NCI-H345 treated with DMSO at 0.1 percent for 48 hours (cell line): Measurements from ENCODE around the gene PTPRD.

ENCODE experiments used
- DNase-seq: peaks from one replicate; lab custom pipeline; 2025; ENCODE audit not compliant: unreplicated experiment; lab: John Stamatoyannopoulos, UW

PTPRD gene

DNA sequence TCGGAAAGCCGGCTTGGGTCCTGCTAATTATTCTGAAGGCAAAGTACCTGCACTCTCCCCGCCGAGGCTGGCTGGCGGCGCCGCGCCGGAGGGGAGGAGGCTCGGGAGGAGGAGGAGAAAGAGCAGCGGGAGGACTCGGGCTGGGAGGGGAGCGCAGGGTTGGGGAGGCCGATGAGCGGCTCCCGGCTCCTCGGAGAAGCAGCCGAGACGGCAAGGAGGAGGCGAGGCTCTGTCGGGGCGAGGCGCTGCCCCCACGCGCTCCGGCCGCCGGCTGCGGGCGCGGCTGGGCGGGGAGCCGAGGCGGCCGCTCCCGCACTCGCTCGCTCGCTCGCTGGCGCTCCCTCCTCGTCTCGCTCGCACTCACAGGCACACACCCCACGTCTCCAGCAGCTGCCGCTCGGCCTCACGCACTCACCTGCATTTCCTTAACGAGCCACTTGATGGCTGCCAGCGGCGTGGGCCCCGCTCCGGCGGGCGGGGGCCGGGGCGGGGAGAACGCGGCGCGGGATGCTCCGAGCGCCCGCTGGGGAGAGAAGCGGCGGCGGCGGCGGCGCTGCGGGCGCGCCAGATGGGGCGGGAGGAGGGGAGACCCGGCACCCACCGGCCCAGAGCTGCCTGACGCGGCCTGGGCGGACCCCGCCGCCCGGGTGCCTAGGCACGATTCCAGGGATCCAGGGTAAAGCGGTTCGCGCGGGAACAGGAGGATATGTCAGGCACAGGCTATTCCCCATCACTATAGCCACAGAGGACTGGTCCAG, at the start of gene PTPRD:
Gene PTPRD, minus strand, starts transcription at position 362 of the 758 bp plus-strand sequence.
- DNase-seq: peak; percentile 27

DNA sequence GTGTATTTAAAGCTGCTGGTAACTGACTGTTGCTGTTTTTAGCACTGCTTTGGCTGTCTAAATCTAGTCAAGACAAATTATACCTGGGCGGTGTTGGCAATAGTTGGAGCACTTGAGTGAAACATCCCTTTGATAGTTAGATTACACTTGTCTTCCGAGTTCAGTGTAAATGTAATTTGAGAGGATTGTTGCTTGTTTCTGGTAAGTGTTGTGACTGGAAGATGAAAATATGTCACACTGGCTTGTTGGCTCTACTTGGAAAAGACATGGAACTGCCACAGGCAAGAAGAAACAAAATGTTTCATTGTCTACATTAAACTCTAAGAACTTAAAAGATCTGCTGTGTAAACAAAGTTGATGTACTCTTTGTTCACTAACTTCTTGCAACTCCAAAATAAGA, 49.2 kb upstream of the PTPRD start:
- no peak for DNase-seq

DNA sequence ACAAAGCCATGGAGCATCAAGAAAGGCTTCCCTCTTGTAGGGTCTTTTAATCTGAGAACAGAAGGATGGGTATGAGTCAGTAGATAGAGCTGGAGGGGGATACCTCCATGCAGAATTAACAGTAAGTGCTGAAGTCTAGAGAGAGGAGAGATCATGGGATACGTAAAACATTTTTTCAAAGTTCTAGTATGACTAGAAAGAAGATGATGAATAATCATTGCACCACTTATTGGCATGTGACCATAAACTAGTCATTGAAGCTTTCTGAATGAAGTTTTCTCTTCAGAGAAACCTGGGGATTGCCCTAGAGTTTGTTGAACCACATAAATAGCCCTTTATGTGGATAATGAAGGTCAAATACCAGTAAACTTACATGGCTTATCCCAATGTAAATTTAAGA, 48.6 kb upstream of the PTPRD start:
- DNase-seq: no peak

DNA sequence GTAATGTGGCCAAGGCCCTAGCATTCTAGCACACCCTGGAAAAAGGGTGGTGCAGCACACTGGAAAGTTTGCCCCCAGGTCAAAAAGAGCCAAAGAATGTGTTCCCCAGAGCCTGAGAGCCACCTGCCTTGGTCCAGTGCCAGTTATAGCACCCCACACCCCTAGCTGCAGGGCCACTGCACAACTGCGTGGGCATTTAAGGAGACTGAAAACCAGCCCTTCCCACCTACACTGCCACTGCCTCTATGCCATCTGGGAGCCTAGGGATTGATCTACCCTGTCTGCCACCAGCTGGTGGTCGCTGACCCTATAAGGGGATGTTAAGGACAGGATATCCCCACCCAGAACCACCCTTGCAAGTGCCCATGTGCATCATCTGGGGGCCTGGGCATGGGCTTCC, 38.2 kb upstream of the PTPRD start:
- DNase-seq: no peak

DNA sequence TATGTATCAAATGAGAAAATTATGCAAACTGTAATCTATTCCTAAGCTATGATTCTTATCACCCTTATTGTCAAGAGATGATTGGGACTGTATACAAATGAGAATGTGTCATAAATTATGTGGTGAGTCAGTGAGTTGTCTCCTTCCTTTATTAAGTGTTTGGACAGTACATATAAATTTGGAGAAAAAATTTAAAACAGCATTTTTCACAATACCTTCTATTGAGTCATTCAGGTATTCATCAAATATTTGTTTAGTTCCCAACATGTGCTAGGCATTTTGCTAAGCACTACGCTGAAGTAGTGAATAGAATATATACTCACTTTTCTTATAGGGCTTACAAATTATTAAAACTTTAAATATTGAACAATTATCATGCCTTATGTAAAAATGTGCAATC, 36.3 kb upstream of the PTPRD start:
- DNase-seq: no peak

DNA sequence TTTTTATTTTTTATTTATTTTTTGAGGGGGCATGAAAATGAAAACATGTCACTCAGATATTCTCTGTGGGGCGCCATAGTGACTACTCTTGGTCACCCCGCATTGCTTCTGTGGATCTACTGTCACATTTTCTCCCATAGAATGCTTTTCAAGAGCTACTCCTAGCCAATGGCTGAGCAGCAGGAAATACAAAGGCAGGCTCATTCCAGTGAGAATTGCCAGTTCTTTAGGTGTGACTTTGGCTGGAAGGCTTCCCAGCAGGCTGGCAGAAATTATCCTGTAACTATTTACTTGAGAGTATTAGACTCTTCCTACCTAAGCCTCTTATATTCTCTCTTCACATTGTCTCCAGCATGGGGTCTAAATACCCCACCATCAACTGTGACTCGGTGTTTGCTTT, 21.0 kb upstream of the PTPRD start:
- DNase-seq: no peak

DNA sequence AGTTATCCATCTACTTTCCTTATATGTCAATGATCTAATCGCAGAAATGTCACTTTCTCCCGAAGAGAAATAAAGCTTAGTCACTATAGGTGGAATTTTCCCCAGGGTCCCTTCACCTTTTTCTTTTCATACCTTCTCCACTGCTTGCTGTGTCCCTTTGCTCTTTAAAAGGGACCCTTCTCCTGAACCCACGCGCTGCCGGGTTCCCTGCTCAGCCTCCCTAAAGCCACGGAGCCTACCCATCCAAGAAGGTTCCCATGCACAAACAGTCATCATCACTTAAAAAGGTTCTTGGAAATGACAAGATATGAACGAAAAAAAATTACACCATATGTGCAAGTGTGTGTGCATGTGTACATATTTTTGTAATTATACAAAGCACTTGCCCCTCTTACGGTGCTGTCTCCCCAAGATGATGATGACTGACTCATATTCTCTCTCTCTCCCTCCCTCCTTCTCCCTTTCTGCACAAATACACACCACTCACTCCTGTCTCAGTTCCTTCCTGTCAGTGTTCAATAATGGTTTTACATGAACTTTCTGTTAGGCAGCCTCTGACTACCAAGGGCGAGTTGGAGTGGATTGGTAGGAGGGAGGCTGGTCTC, 1.5 kb upstream of the PTPRD start:
- DNase-seq: no peak

DNA sequence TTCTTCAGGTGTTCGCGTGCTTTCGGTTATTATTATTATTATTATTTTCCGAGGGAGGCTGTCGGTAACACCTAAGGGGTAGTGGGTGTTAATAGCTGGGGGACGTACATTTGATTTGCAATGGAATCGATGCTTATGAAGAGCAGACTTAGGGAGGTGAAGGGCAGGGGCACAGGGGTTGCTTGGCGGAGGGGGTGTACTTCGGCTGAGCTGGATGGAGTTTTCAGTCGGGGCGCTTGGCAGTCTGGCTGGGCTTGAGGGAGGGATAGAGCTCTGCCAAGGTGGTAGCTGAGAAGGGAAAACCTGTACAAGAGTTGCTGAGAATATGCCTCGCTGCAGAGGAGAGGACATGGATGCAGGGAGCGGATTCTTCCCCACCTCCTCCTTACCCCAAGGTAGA, 617 bp upstream of the PTPRD start:
- no peak for DNase-seq

DNA sequence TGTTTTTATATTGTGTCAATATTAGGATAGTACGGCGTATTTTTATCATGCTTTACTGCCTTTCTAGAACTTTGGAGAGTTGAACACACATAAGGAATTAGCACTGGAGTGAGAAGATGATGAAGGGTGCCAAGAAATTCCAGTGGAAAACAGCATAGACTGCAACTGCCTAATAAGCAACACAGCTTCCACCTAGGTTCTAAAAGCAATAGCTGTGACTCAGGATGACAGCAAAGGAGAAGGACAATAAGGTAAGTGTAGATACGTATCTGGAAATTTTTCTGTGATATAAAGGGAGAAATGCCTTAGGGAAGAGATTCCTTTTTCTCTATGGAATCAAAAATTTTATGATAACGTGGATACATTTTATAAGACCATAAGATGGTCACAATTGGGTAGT, 7.4 kb downstream of the PTPRD start:
- DNase-seq: no peak

DNA sequence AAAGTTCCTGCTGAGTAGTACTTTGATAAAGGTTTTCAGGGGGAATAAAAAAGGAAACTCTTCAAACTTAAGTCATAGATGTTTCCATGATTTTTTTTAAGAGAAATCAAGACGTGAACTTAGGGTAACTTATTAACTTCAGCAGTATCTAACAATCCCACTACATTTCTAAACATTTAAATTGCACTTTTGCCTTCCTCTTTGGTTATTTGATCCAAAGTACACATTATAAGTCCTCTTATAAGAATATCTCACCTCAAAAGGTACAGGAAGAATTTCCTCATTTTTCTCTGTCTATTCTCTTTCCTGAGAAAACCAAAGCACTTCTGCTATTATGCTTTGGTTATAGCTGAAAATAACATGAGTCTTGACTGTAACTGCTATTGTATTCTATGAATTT, 7.9 kb downstream of the PTPRD start:
- DNase-seq: no peak

DNA sequence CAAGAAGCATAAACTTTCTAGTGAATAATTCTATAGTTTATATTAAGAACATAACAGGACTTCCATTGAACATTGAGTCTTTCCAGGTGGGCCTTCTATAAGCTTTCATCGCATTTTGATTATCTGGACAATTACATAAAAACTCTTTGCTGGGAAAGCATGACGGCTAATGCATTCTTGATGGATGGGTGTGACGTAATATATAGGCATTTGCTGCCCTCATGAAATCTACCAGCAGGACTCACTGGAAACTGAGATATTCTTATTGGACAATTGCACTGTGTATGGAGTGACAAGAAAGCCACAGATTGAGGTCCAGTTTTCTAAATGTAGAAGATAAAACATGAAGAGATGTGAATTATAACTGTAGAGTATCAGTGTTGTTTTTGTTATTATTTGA, 15.0 kb downstream of the PTPRD start:
- DNase-seq: no peak

DNA sequence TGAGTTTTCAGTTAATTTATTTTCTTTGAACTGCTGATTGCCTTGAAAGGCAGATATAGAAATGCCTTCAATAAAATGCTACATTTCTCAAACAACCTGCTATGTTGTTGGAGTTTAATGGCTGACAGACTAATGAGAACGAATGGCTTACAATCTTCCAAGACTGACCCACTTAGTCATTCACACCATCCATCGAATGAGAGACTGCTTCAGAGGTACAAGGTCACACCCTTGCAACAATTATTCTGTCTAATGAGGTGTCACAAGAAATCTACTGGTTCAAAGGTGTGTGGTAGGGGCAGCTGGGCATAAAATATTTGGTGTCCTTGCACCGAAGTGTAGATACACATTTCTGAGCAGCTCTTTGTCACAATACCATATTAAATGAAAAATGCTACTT, 18.3 kb downstream of the PTPRD start:
- DNase-seq: no peak

DNA sequence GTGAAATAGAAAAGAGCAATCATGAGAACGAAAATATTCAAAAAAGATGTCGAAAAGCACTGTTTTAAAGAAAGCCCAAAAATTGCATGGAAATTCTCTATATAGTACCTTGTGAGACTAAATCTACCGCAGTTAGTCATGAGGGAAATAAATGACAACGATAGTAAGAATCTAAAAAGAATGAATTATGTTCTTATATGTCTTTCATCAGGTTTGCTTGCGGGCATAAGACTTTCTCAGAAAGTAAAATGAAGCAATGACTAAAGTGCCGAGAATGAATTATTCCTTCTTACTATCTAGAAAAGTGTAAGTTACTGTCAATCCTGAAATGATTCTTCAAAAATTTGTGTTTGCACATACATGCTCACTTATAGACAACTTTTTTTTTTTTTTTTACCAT, 26.4 kb downstream of the PTPRD start:
- no peak for DNase-seq

DNA sequence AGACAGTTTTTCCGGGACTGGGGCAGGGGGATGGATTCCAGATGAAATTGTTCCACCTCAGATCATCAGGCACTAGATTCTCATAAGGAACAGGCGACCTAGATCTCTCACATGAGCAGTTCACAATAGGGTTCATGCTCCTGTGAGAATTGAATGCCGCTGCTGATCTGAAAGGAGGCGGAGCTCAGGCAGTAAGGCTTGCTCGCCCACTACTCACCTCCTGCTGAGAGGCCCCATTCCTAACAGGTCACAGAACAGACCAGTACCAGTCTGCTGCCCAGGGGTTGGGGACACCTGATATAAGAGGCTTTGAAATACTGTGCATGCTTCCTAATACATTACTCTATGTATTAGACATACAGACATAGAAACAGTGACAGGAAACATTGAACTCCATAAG, 41.1 kb downstream of the PTPRD start:
- no peak for DNase-seq

DNA sequence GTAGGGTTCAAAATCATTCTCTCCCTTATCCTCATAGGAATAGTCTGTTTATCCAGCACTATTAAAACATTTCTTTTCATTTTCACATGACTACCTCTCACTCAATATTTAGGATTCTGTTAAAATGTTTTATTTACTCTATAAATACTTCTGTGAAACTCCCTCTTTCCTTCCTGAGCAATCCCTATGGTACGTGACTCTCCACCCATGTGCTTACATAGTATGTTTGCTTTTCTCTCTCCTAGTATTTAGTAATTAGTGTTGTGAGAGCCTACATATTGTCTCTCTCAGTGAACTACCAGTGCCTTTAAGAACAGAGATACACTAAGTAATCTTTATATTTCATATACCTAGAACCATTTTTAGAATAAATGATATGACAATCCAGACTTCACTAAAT, 46.0 kb downstream of the PTPRD start:
- DNase-seq: no peak

DNA sequence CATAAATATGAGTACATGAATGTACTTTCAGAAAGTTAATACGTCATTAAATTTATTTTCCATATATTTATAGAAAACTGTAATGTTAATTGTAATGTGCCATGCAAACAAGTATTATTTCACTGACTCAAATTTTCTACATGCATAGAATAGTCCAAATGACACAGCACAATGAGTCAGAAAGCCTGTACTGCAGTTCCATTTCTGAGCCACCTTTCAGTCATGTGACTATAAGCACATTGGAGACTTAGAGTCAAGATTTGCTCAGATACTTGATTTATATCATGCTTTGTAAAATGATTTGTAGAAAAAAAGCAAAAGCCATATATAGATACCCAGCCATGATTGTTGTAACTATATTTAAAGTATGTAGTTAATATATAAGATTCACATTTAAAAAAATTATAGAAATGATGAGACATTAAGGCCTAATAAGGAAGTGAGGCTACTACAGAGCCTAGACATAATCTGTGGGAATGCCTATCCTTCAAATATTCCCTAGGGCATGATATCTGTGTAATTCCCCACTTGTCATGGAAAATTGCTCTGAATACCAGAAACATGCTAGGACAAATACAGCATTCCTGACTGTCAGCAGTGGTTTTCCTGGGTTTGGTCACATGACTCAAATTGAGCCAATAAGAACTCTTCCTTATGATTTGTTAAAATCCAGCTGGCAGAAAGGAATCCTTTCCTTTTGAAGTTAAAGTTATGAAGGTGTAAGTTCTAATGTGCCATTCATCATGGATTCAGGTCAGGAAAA, 50.0 kb downstream of the PTPRD start:
- no peak for DNase-seq

DNA sequence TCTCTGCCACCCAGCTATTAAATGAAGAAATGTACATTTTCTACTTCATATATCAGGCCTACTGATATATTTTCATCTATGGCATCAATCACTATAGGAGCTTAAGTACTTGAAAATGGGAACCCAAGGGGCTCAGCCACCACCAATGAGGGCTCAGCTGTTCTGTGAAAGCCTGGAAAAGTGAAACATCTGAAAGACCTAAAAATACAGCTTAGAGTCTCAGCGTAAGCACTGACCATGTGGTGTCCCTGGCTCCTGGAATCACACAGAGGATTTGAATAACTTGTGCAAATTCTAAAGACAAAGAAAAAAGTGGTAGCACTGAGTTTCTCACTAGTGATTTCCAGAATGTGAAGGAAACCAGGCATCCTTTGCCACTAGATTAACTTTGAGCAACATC, 64.5 kb downstream of the PTPRD start:
- no peak for DNase-seq

DNA sequence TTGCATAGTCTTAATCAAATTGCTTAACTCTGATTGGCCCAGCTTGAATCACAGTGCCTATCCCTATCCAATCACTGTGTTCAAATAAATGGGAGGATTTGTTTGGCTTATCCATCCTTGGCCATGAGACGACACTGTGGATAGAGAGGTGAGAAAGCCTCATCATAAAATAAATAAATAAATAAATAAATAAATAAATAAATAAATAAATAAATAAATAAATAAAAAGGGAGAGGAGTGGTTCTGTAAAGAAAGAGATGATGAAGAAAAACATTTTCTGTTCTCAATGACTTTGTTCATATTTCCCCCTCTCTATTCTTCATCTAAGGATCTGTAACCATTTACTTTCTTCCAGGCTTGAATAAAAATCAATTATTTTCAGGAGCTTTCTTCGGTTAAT, 74.7 kb downstream of the PTPRD start:
- DNase-seq: no peak

DNA sequence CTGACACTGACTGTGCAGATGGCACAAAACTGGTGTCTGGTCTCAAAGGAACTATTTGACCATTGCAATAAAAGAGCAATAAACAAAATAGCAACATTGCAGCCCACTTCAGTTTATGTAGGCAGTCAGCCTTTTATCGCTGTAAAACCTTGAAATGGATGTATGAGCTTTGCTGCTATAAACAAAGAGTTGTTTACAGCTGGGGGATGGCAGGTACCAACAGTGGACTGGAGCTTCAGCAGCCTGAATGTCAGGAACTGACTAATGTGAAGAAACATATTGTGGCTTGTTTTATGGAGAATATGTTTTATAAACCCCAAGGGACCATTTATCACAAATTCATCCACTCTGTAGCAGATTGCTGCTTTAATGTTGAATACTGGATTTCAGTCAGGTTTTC, 78.0 kb downstream of the PTPRD start:
- DNase-seq: no peak

DNA sequence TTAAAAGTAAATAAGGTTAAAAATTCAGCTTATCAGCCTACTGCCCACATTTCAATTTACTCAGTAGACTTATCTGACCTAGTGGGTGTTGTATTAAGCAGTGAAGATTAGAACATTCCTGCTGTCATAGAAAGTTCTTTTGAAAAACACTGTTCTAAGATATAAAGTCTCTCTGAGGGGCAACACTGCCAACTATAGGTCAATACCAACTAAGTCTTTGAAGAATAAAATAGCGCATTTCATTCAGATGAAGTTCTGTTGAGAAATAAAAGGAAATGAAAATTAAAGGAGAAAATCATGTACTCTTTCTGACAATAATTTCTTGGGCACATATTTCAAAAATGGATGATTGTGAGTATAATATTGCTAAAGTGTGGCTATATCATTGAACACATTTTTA, 86.8 kb downstream of the PTPRD start:
- DNase-seq: no peak

DNA sequence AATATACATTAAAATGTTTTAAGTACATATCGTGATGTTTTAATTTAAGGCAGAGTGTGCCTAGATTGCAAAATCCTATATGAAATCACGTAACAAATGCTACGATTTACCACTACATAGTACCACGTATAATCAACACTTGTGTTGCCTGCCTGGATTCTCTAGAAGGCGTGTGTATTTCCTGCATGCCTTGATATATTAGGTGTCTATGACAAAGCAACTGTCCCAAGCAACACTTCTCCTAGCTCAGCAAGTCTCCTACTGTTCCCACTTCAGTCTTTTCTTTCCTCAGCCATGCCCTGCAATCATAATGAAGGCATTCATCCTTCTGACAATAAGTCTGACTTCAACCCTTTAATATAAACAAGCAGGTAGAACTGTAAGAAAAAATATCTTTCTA, 89.6 kb downstream of the PTPRD start:
- DNase-seq: no peak

DNA sequence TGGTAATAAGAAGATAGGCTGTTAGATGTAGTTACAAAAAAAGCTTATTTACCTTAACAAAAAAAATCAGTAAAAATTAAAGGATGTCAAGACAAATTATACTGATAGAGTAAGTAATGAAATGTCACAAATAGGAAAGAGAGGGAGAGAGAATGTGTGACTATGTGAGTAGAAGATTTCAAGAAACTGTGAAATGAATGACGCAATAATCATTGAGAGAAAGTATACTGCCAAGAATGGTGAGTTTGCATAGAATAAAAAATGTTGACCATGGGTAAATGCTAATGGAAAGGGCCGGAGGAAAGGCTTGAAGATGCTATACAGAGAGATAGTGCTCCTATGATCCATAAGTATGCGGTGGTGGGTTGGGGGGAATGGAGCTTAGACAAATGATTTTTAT, 100.7 kb downstream of the PTPRD start:
- DNase-seq: no peak
